HG02759 (cell line): ENCODE results near the gene DUOX1.
"Not testable (repeated sequence)": the region's sequence is repeated elsewhere in the genome, so short reads cannot be mapped to it uniquely, and the experiment has no call there.

Experiments used
- ATAC-seq: cut with Tn5 transposase; IDR thresholded peaks from one replicate; pipeline ENCODE4 v1.9.1; 2021; ENCODE audit warnings: mild to moderate bottlenecking, moderate library complexity; ENCODE audit not compliant: unreplicated experiment

DUOX1 gene

GRCh38 chr15:45120081-45120972 lies 9.5 kb upstream of the DUOX1 start:
- ATAC-seq: no peak

GRCh38 chr15:45121020-45121419 lies 8.8 kb upstream of the DUOX1 start:
- ATAC-seq: no peak

GRCh38 chr15:45121706-45122417 lies 7.9 kb upstream of the DUOX1 start:
- ATAC-seq: no peak

GRCh38 chr15:45122719-45123118 lies 7.1 kb upstream of the DUOX1 start:
- no peak for ATAC-seq

GRCh38 chr15:45123397-45123796 lies 6.4 kb upstream of the DUOX1 start:
- no peak for ATAC-seq

- ATAC-seq: no peak
Observed at GRCh38 chr15:45126535-45127158, 3.1 kb upstream of the DUOX1 start.

- ATAC-seq: no peak
Observed at GRCh38 chr15:45128971-45129639, 689 bp upstream of the DUOX1 start.

GRCh38 chr15:45130291-45131000 lies 652 bp downstream of the DUOX1 start:
- no peak for ATAC-seq

GRCh38 chr15:45131510-45131909 lies 1.7 kb downstream of the DUOX1 start:
- no peak for ATAC-seq

- no peak for ATAC-seq
Observed at GRCh38 chr15:45132844-45133560, 3.2 kb downstream of the DUOX1 start.

GRCh38 chr15:45133561-45133920 lies 3.7 kb downstream of the DUOX1 start:
- ATAC-seq: no peak

- no peak for ATAC-seq
Observed at GRCh38 chr15:45134046-45134445, 4.3 kb downstream of the DUOX1 start.

GRCh38 chr15:45134682-45135604 lies 5.1 kb downstream of the DUOX1 start:
- ATAC-seq: no peak

GRCh38 chr15:45135705-45136377 lies 6.0 kb downstream of the DUOX1 start:
- ATAC-seq: not testable (repeated sequence)

- ATAC-seq: no peak
Observed at GRCh38 chr15:45136378-45136764, 6.6 kb downstream of the DUOX1 start.

- ATAC-seq: no peak
Observed at GRCh38 chr15:45137703-45138102, 7.9 kb downstream of the DUOX1 start.

GRCh38 chr15:45138814-45139765 lies 9.3 kb downstream of the DUOX1 start:
- ATAC-seq: no peak
